ENCODE measurements around the gene DMXL2.

The DMXL2 gene

GRCh38 chr15:51524376-51524775 lies 98.2 kb downstream of the DMXL2 start:
- DNase-seq (ENCODE audit: low spot score) = no peak

GRCh38 chr15:51516291-51516690 lies 106.3 kb downstream of the DMXL2 start:
- DNase-seq (ENCODE audit: low spot score) = no peak
- no peak for TF ChIP-seq CTCF (IDR thresholded peaks at IDR 0.05; ENCODE audit: borderline replicate concordance, control extremely low read depth, extremely low read depth, insufficient read depth, missing control alignments)
- in situ Hi-C loops (cut with MboI; ENCODE audit: low sequenced_read_pairs, unreplicated experiment) = no loop called here

More at GRCh38 chr15:51524376-51524775, 98.2 kb downstream of the DMXL2 start:
- in situ Hi-C loops (cut with MboI; ENCODE audit: low sequenced_read_pairs, unreplicated experiment) = no loop called here
- TF ChIP-seq CTCF (IDR thresholded peaks at IDR 0.05; ENCODE audit: borderline replicate concordance, control extremely low read depth, extremely low read depth, insufficient read depth, missing control alignments) = no peak

GRCh38 chr15:51505251-51505650 lies 117.3 kb downstream of the DMXL2 start:
- no peak for DNase-seq (ENCODE audit: low spot score)
- no peak for TF ChIP-seq CTCF (IDR thresholded peaks at IDR 0.05; ENCODE audit: borderline replicate concordance, control extremely low read depth, extremely low read depth, insufficient read depth, missing control alignments)
- in situ Hi-C loops (cut with MboI; ENCODE audit: low sequenced_read_pairs, unreplicated experiment) = no loop called here

- DNase-seq (ENCODE audit: low spot score) = no peak
- in situ Hi-C loops (cut with MboI; ENCODE audit: low sequenced_read_pairs, unreplicated experiment) = no loop called here
- no peak for TF ChIP-seq CTCF (IDR thresholded peaks at IDR 0.05; ENCODE audit: borderline replicate concordance, control extremely low read depth, extremely low read depth, insufficient read depth, missing control alignments)
Observed at GRCh38 chr15:51503003-51503402, 119.6 kb downstream of the DMXL2 start.

- peak; percentile 59 for DNase-seq (ENCODE audit: low spot score)
- in situ Hi-C loops (cut with MboI; ENCODE audit: low sequenced_read_pairs, unreplicated experiment) = no loop called here
- peak; percentile 71 for TF ChIP-seq CTCF (IDR thresholded peaks at IDR 0.05; ENCODE audit: borderline replicate concordance, control extremely low read depth, extremely low read depth, insufficient read depth, missing control alignments)
Observed at GRCh38 chr15:51499379-51499976, 123.1 kb downstream of the DMXL2 start.

GRCh38 chr15:51497806-51498205 lies 124.8 kb downstream of the DMXL2 start:
- in situ Hi-C loops (cut with MboI; ENCODE audit: low sequenced_read_pairs, unreplicated experiment) = no loop called here
- no peak for DNase-seq (ENCODE audit: low spot score)
- TF ChIP-seq CTCF (IDR thresholded peaks at IDR 0.05; ENCODE audit: borderline replicate concordance, control extremely low read depth, extremely low read depth, insufficient read depth, missing control alignments) = no peak
